Epithelial cell of prostate (primary cell): ENCODE data around the gene SUGP2.

Experiments used
- DNase-seq: peaks from one replicate; pipeline ENCODE4 v3.0.0-alpha.2; 2011; ENCODE audit warnings: low read depth, low spot score
- H3K27ac ChIP-seq: fragments of 450-650 bp; 2 replicates; pipeline ENCODE4 v1.5.1; 2017; ENCODE audit warnings: mild to moderate bottlenecking

The SUGP2 gene

GRCh38 chr19:18995804-18996241 lies 37.5 kb downstream of the SUGP2 start:
- H3K27ac ChIP-seq: no peak overlapping the region
- no peak for DNase-seq

DNA sequence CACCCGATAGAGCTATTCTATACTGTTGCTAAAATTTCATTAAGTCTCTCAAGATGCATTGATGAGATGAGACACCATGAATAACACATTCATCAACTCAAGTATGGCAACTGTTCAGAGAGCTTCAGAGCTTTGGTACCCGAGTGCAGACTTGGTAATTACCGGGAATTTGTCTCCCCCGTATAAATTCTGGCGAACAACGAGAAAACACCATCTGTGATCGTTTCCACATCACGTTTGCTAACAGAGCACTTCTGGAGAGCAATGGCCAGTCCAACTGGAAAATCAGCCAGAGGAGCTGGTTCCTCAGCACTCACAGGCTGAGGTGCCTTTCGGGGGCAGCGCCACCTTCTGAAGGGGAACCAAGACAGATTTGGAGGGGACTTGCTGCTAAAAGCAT lies 40.2 kb downstream of the SUGP2 start:
- H3K27ac ChIP-seq: no peak overlapping the region
- no peak for DNase-seq

GRCh38 chr19:18992696-18993095 lies 40.6 kb downstream of the SUGP2 start:
- DNase-seq: no peak
- H3K27ac ChIP-seq: no peak overlapping the region

- no peak for DNase-seq
- no peak overlapping the region for H3K27ac ChIP-seq
These were observed 41.8 kb downstream of the SUGP2 start for GRCh38 chr19:18991468-18991867.

DNA sequence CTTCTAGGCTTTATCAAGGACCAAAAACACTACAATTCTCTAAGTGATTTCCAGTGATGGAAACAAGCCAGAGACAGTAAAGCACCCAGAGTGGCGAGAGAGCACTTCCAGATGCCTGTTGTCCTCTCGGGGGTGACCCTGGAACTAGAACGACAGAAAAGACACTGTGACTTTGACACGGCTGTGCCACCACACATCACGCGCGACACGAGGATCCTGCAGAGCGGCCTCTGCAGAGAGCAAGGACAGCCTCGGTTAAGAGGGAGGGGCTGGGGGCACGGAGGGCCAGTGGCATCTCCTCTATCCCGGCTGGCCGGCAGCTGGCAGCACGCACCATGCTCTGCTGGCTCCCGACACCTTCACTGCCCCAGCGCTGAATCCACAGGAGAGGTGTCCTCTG lies 42.3 kb downstream of the SUGP2 start:
- H3K27ac ChIP-seq: no peak overlapping the region
- no peak for DNase-seq

- H3K27ac ChIP-seq: no peak overlapping the region
- no peak for DNase-seq
These were observed 43.1 kb downstream of the SUGP2 start for GRCh38 chr19:18990128-18990708.

DNA sequence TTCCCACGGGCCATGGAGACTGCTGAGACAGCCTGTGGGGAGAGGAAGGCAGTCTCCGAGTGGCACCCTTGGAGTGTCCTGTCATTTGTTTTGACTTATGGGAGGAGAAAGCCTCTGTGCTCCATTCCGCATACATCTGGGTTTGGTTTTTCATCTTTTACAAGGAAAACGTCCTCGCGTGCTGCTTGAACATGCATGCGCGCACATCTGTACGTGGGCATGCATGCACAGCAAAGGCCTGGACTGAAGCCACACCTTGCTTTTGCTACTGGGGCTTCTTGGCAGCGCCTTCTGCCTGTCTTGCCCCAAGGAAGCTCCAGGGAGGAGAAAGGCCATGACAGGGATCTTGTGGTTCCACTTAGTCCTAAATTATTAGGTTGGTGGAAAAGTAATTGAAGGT lies 44.0 kb downstream of the SUGP2 start:
- no peak overlapping the region for H3K27ac ChIP-seq
- DNase-seq: no peak

DNA sequence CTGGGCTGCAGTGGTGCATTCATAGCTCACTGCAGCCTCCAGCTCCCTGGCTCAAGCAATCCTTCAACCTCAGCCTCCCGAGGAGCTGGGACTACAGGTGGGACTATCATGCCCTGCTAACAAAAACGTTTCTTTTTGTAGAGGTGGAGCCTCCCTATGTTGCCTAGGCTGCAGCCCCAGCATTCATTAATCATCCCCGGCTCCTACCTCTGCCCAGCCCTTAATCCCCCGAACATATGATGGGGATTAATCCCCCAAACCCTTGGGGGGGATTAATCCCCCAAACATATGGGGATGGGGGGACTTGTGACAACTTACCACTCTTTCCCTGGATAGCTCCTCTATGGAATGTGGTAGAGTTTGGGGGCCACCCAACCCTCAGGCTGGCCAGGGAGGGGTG lies 45.9 kb downstream of the SUGP2 start:
- H3K27ac ChIP-seq: no peak overlapping the region

DNA sequence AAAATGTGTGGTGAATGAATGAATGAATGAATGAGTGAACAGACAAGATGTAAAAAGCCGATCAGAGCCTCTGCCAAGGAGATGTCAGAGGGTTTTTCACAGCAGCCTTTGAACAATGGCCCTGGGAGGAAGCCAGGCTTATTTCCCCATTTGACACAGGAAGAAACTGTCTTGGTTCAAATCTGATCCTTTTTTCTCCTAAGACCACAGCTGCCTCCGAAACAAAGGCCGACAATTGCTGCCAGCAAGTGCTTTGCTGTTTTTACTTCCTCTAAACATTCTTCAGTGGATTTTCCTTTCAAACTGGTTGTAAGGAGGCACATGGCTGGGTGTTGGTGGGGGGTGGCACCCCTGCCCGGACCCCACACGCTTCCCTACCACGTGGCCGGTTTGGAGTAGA lies 48.1 kb downstream of the SUGP2 start:
- no peak overlapping the region for H3K27ac ChIP-seq
- no peak for DNase-seq

More for the DNA sequence above, 45.9 kb downstream of the SUGP2 start:
- no peak for DNase-seq

DNA sequence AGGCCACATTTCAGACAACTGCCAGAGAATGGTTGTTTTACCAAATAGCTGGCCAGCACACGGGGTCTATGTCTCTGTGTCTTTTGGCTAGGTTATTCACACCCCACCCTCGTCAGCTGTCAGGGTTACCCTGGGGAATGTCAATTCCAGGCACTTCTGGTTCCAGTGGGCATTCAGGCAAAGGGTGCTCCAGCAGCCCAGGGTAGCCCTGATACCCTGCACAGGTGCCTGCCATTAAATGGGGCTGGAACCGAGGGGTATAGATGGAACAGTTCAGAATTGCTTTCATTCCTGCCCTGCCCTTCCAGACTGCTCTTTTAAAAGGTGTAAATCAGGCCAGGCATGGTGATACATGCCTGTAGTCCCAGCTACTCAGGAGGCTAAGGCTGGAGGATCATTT lies 49.1 kb downstream of the SUGP2 start:
- no peak for DNase-seq
- H3K27ac ChIP-seq: no peak overlapping the region

- no peak for DNase-seq
- no peak overlapping the region for H3K27ac ChIP-seq
These were observed 50.6 kb downstream of the SUGP2 start for GRCh38 chr19:18982669-18983068.

DNA sequence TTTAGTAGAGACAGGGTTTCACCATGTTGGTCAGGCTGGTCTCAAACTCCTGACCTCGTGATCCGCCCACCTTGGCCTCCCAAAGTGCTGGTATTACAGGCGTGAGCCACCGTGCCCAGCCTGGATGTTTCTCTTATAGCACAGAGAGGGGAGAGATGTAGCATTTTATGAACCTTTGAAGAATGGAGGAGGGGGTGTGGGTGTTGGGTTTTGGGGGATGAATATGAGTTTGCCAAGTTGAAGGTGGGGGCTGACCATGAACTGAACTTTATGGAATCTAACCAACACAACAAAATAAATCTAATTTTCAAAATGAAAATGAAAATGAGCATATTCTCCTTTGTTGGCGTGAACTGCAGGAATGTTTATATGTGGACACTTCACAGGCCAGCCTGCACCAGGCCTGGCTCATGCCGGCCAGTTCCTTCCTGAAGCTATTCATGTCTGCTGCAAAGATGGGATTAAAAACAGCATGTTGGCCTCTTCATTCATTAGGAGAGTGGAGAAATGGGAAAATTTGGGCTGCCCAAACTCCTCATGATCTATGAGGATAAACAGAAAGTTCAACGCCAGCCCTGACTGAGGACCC lies 52.8 kb downstream of the SUGP2 start:
- no peak for DNase-seq
- no peak overlapping the region for H3K27ac ChIP-seq

- no peak overlapping the region for H3K27ac ChIP-seq
- DNase-seq: no peak
These were observed 54.7 kb downstream of the SUGP2 start for GRCh38 chr19:18978616-18979015.

DNA sequence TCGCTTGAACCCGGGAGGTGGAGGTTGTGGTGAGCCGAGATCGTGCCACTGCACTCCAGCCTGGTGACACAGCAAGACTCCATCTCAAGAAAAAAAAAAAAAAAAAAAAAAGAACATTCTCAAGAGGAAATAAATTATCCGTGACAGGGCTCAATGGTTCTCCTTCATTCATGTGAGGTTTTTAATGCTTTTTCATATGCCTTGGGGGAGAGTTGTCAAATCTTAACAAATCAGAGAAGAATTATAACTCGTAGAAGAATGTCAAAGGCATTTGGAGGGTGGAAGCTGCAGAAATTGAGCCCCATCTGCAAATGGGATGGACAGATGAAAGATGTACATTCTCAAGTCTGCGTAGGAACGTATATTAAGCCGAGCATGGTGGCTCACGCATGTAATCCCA lies 57.4 kb downstream of the SUGP2 start:
- no peak for DNase-seq
- H3K27ac ChIP-seq: no peak overlapping the region

DNA sequence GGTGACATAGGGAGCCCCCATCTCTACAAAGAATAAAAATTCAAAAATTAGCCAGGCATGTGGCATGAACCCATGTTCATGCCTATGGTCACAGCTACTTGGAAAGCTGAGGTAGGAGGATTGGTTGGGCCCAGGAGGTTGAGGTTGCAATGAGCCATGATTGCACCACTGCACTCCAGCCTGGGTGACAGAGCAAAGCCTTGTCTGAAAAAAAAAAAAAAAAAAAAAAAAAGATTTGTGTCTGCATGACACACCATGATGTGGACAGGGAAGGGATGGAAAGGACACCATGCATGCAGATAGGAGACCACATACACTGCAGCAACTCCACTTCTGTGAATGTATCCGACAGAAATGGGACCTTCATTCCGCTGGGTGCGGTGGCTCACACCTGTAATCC lies 58.3 kb downstream of the SUGP2 start:
- no peak for DNase-seq
- peak overlapping the region; percentile 52 for H3K27ac ChIP-seq

- H3K27ac ChIP-seq: no peak overlapping the region
- DNase-seq: no peak
These were observed 60.5 kb downstream of the SUGP2 start for GRCh38 chr19:18972851-18973250.

- DNase-seq: no peak
- H3K27ac ChIP-seq: no peak overlapping the region
These were observed 61.0 kb downstream of the SUGP2 start for GRCh38 chr19:18972301-18972811.

GRCh38 chr19:18969931-18970659 lies 63.2 kb downstream of the SUGP2 start:
- H3K27ac ChIP-seq: peak overlapping the region; percentile 68
- DNase-seq: no peak

DNA sequence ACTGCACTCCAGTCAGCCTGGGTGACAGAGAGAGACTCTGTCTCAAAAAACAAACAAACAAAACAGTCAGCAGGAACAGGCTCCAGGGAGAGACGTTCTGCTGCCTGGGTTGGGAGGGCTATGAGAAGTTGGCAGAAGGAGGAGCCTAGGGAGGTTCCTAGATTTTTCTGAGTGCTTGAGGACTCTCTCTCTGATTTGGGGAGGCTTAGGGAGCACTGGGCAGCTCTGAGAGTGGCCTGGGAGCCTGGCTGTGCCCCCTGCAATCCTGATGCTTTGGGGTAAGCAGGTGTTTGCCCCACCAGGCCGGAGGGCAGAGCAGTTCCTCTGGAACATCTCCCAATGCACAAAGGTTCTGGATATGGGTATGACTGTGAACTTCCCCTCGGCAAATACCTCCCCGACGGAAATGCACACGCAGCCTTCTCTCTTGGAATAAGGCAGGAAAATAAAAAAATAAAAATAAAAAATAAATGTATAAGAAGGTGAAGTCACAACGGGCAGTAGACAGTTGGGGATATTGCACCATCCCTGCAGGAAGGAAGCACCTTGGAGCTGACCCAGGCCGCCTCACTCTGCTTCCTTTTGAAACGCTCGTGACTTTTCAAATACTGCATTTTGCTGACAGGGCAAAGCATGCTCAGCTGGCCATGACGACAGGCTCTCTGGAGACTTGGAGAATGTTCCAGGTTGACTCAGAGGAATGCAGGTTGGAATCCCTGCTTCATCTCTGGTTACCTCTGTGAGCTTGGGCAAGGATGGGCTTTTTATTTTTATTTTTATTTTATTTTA lies 65.8 kb downstream of the SUGP2 start:
- DNase-seq: no peak
- peak overlapping the region; percentile 69 for H3K27ac ChIP-seq

GRCh38 chr19:18966307-18966706 lies 67.0 kb downstream of the SUGP2 start:
- no peak overlapping the region for H3K27ac ChIP-seq

GRCh38 chr19:18964121-18964520 lies 69.2 kb downstream of the SUGP2 start:
- H3K27ac ChIP-seq: no peak overlapping the region

More at GRCh38 chr19:18966307-18966706, 67.0 kb downstream of the SUGP2 start:
- DNase-seq: no peak

More at GRCh38 chr19:18964121-18964520, 69.2 kb downstream of the SUGP2 start:
- no peak for DNase-seq
